HG03025 (cell line): Measurements from ENCODE around the gene BBOX1.
"Not testable (repeated sequence)": the region's sequence is repeated elsewhere in the genome, so short reads cannot be mapped to it uniquely, and the experiment has no call there.

Experiments
- ATAC-seq: cut with Tn5 transposase; IDR thresholded peaks from one replicate; pipeline ENCODE4 v1.9.1; 2021; ENCODE audit warnings: mild to moderate bottlenecking, moderate library complexity; ENCODE audit not compliant: unreplicated experiment, low FRiP score

The BBOX1 gene

DNA sequence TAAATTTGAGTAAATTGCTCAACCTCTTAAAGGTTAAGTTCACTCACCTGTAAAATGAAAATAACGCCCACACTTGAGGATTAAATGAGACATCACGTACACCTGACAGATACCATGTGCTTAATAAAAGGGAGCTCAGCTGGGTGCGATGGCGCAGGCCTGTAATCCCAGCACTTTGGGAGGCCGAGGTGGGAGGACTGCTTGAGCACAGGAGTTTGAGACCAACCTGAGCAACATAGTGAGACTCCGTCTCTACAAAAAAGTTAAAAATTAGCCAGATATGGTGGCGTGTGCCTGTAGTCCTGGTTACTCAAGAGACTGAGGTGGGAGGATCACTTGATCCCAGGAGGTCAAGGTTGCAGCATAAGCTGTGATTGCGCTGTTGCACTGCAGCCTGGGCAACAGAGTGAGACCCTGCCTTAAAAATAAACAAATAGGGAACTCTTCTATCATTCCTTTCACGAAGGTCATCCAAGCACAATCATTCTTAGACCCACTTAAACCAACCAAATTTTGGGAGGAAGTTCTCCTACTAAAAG lies 134.1 kb downstream of the BBOX1 start:
- ATAC-seq: no peak

GRCh38 chr11:27175562-27175961 lies 134.9 kb downstream of the BBOX1 start:
- ATAC-seq: not testable (repeated sequence)
